ENCODE results near the gene HYAL2.

GRCh38 chr3:50353245-50354004, 30.9 kb upstream of the HYAL2 start:
- TF ChIP-seq CTCF (IDR thresholded peaks at IDR 0.05) (no peak), EP300 (IDR thresholded peaks at IDR 0.05) (no peak), POLR2A (IDR thresholded peaks at IDR 0.05) (no peak), POLR2AphosphoS5 (IDR thresholded peaks at IDR 0.05) (no peak)

All from sigmoid colon (tissue), 4 donors.